Subcutaneous adipose tissue (tissue), 4 donors: ENCODE results near the gene GINS1. TPM values are rescaled to one million over a fixed set of nuclear protein-coding genes. Genes with fewer than 3 reads are reported as not detected.

Experiments
- CTCF ChIP-seq: fragments of 450-650 bp; IDR thresholded peaks from one replicate; pipeline ENCODE4 v1.5.1; 2016; ENCODE audit warnings: low read depth, mild to moderate bottlenecking, control low read depth, antibody characterized with exemption, moderate library complexity
- total RNA-seq, 4 donors: library from RNA; depleted of rRNA; stranded (reverse); fragments of >200 nt; gene quantifications; one replicate each; pipeline ENCODE4 v1.1.0, GENCODE V29; 2016

Gene GINS1
- total RNA-seq, 4 donors from 2014 or later, result 0.16 to 2.2 (median 0.83) TPM

GRCh38 chr20:25378189-25378883 lies 29.1 kb upstream of the GINS1 start:
- no peak for TF ChIP-seq CTCF

GRCh38 chr20:25378884-25379733 lies 28.4 kb upstream of the GINS1 start:
- TF ChIP-seq CTCF, result no peak

- no peak for TF ChIP-seq CTCF
Measured at GRCh38 chr20:25380945-25381614, 26.4 kb upstream of the GINS1 start.

GRCh38 chr20:25382704-25383370 lies 24.6 kb upstream of the GINS1 start:
- no peak for TF ChIP-seq CTCF

GRCh38 chr20:25389401-25389857 lies 18.0 kb upstream of the GINS1 start:
- TF ChIP-seq CTCF, result no peak

GRCh38 chr20:25389858-25390537 lies 17.5 kb upstream of the GINS1 start:
- TF ChIP-seq CTCF, result no peak
